MM.1S (cell line): ENCODE data around the gene DZIP1L.

Source experiments
- DNase-seq: peaks from one replicate; pipeline ENCODE4 v3.0.0-alpha.2; 2015
- H2AFZ ChIP-seq: fragments of 300-600 bp; sonication (generic); 2 replicates; pipeline ENCODE4 v1.6.0; 2016; ENCODE audit warnings: antibody characterized with exemption, low read length
- H3F3A ChIP-seq: fragments of 300-600 bp; sonication (generic); 2 replicates; pipeline ENCODE4 v1.6.1; 2016; ENCODE audit warnings: mild to moderate bottlenecking, antibody characterized with exemption, low read length, moderate library complexity, mixed read lengths; ENCODE audit not compliant: insufficient read depth
- H3K27ac ChIP-seq: fragments of 300-600 bp; sonication (generic); 2 replicates; pipeline ENCODE4 v1.5.1; 2016; ENCODE audit warnings: mild to moderate bottlenecking, low read length
- H3K27me3 ChIP-seq: fragments of 300-600 bp; sonication (generic); replicated peaks from 2 replicates; pipeline ENCODE4 v1.6.0; 2016; ENCODE audit warnings: low read length; ENCODE audit not compliant: insufficient read depth
- H3K36me3 ChIP-seq: fragments of 300-600 bp; sonication (generic); replicated peaks from 2 replicates; pipeline ENCODE4 v1.6.1; 2016; ENCODE audit warnings: mild to moderate bottlenecking, low read length, mixed read lengths; ENCODE audit not compliant: insufficient read depth
- H3K4me1 ChIP-seq: fragments of 300-600 bp; sonication (generic); 2 replicates; pipeline ENCODE4 v1.6.1; 2016; ENCODE audit warnings: low read length, mixed read lengths
- H3K4me2 ChIP-seq: fragments of 300-600 bp; sonication (generic); 2 replicates; pipeline ENCODE4 v1.6.0; 2016; ENCODE audit warnings: low read depth, low read length
- H3K4me3 ChIP-seq: fragments of 300-600 bp; sonication (generic); 2 replicates; pipeline ENCODE4 v1.5.1; 2016; ENCODE audit warnings: low read length, mixed read lengths
- H3K79me2 ChIP-seq: fragments of 300-600 bp; sonication (generic); 2 replicates; pipeline ENCODE4 v1.6.1; 2016; ENCODE audit warnings: mixed run types, low read length, mixed read lengths
- H3K9ac ChIP-seq: fragments of 300-600 bp; sonication (generic); 2 replicates; pipeline ENCODE4 v1.6.1; 2016; ENCODE audit warnings: low read length, mixed read lengths
- H3K9me2 ChIP-seq: fragments of 300-600 bp; sonication (generic); replicated peaks from 2 replicates; pipeline ENCODE4 v1.6.1; 2016; ENCODE audit warnings: mild to moderate bottlenecking, low read length, mixed read lengths; ENCODE audit not compliant: insufficient read depth
- H3K9me3 ChIP-seq: fragments of 300-600 bp; sonication (generic); replicated peaks from 2 replicates; pipeline ENCODE4 v1.6.1; 2016; ENCODE audit warnings: mild to moderate bottlenecking, low read length, mixed read lengths; ENCODE audit not compliant: insufficient read depth
- H4K20me1 ChIP-seq: fragments of 300-600 bp; sonication (generic); 2 replicates; pipeline ENCODE4 v1.6.1; 2016; ENCODE audit warnings: mild to moderate bottlenecking, low read length, moderate library complexity, mixed read lengths; ENCODE audit not compliant: insufficient read depth
- EZH2 ChIP-seq: fragments of 300-600 bp; sonication (generic); optimal IDR thresholded peaks from 2 replicates; pipeline ENCODE3; 2017; ENCODE audit warnings: low read depth, mild to moderate bottlenecking, antibody characterized with exemption, low read length, mixed read lengths
- EZH2phosphoT487 ChIP-seq: fragments of 300-600 bp; sonication (generic); IDR thresholded peaks from 2 replicates; pipeline ENCODE4 v1.6.1; 2018; ENCODE audit warnings: antibody characterized with exemption, low read length
- TF ChIP-seq, protein P1 (sequence below): fragments of 300-600 bp; sonication (generic); IDR thresholded peaks from 2 replicates; pipeline ENCODE4 v1.5.1; 2016; ENCODE audit warnings: antibody characterized with exemption, low read length, mixed read lengths

DZIP1L gene

DNA sequence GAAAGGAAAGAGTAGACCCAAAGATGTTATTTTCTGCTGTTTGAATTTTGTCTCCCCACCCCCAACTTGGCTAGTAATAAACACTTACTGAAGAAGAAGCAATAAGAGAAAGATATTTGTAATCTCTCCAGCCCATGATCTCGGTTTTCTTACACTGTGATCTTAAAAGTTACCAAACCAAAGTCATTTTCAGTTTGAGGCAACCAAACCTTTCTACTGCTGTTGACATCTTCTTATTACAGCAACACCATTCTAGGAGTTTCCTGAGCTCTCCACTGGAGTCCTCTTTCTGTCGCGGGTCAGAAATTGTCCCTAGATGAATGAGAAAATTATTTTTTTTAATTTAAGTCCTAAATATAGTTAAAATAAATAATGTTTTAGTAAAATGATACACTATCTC lies 83.9 kb downstream of the DZIP1L start:
- Histone ChIP-seq H4K20me1 (no peaks in the 10 kb centered on the region), H3K9me3 (no peaks in the 10 kb centered on the region), H3K36me3 (no peaks in the 10 kb centered on the region), H3K4me2 (no peak overlapping the region), H3K4me1 (no peaks in the 10 kb centered on the region), H3K79me2 (no peaks in the 10 kb centered on the region), H3K9me2 (no peaks in the 10 kb centered on the region), H2AFZ (no peak overlapping the region), H3K9ac (no peak overlapping the region), H3K27me3 (no peaks in the 10 kb centered on the region), H3K27ac (no peak overlapping the region), H3K4me3 (no peak overlapping the region), H3F3A (no peaks in the 10 kb centered on the region)
- no peak for DNase-seq
- no peak for TF ChIP-seq EZH2
- TF ChIP-seq, protein P1, sequence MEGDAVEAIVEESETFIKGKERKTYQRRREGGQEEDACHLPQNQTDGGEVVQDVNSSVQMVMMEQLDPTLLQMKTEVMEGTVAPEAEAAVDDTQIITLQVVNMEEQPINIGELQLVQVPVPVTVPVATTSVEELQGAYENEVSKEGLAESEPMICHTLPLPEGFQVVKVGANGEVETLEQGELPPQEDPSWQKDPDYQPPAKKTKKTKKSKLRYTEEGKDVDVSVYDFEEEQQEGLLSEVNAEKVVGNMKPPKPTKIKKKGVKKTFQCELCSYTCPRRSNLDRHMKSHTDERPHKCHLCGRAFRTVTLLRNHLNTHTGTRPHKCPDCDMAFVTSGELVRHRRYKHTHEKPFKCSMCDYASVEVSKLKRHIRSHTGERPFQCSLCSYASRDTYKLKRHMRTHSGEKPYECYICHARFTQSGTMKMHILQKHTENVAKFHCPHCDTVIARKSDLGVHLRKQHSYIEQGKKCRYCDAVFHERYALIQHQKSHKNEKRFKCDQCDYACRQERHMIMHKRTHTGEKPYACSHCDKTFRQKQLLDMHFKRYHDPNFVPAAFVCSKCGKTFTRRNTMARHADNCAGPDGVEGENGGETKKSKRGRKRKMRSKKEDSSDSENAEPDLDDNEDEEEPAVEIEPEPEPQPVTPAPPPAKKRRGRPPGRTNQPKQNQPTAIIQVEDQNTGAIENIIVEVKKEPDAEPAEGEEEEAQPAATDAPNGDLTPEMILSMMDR: no peak
- TF ChIP-seq EZH2phosphoT487: no peak

DNA sequence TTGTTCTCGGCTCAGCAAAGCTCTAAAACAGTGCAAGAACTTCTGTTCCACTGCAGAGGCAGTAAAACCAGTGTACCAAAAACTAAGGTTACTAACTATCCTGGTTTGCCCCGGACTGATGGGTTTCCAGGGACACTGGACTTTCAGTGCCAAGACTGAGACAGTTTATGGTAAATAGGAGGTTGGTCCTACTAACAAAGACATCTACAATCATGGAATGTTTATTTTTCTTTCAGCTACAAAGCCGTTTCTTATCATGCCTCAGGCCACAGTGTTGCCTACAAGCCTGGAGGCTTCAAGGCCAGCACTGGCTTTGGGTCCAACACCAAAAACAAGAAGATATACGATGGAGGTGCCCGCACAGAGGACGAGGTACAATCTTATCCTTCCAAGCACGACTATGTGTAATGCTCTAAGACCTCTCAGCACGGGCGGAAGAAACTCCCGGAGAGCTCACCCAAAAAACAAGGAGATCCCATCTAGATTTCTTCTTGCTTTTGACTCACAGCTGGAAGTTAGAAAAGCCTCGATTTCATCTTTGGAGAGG lies 84.6 kb downstream of the DZIP1L start:
- no peaks in the 10 kb centered on the region for H4K20me1 ChIP-seq
- H3K27ac ChIP-seq: no peak overlapping the region
- no peak overlapping the region for H3K4me3 ChIP-seq
- no peak overlapping the region for H3K4me2 ChIP-seq
- no peak overlapping the region for H3K9ac ChIP-seq
- no peak for DNase-seq
- TF ChIP-seq, protein P1: no peak
- no peak for TF ChIP-seq EZH2
- TF ChIP-seq EZH2phosphoT487: no peak
- no peaks in the 10 kb centered on the region for H3K36me3 ChIP-seq
- H2AFZ ChIP-seq: no peak overlapping the region
- H3F3A ChIP-seq: no peaks in the 10 kb centered on the region
- H3K4me1 ChIP-seq: no peaks in the 10 kb centered on the region
- H3K9me3 ChIP-seq: no peaks in the 10 kb centered on the region
- no peaks in the 10 kb centered on the region for H3K79me2 ChIP-seq
- no peaks in the 10 kb centered on the region for H3K9me2 ChIP-seq
- H3K27me3 ChIP-seq: no peaks in the 10 kb centered on the region

DNA sequence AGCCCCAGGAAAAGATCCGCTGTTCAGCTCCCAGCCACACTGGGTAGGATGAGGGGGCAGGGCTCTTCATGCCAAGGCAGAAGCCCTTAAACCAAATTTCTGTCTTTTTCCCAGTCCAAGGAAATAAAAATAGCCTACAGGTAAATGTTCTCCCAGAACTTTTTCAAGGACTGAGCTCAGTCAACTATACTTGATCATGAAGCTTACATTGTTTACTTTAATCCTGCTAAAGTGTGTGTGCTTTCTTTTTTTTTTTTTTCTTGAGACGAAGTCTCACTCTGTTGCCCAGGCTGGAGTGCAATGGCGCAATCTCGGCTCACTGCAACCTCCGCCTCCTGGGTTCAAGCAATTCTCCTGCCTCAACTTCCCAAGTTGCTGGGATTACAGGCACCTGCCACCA lies 87.6 kb downstream of the DZIP1L start:
- Histone ChIP-seq H3K9me3 (no peaks in the 10 kb centered on the region), H3F3A (no peaks in the 10 kb centered on the region), H3K79me2 (no peaks in the 10 kb centered on the region), H3K4me3 (no peak overlapping the region), H4K20me1 (no peaks in the 10 kb centered on the region), H3K4me1 (no peaks in the 10 kb centered on the region), H3K27me3 (no peaks in the 10 kb centered on the region), H2AFZ (no peak overlapping the region), H3K9me2 (no peaks in the 10 kb centered on the region), H3K9ac (no peak overlapping the region), H3K27ac (no peak overlapping the region), H3K4me2 (no peak overlapping the region), H3K36me3 (no peaks in the 10 kb centered on the region)
- no peak for DNase-seq
- TF ChIP-seq, protein P1: no peak
- TF ChIP-seq EZH2phosphoT487 (no peak), EZH2 (no peak)
